ENCODE measurements around the gene ABCG2.
"Not testable (repeated sequence)": the region's sequence is repeated elsewhere in the genome, so short reads cannot be mapped to it uniquely, and the experiment has no call there.

Gene ABCG2

DNA sequence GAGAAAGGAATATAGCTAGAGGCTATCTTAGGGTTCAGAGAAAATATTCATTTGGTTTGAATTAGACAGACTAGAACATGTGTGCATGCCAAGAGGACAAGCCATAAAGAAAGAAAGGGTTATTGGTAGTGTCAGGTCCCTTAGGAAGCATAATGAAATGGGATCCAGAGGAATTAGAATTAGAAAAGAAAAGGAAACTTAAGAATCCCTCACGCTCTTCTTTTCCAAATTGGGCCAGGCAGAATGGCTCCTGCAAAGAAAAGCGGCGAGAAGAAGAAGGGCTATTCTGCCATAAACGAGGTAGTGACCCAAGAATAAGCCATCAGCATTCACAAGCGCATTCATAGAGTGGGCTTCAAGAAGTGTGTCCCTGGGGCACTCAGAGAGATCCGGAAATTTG lies 4.9 kb upstream of the ABCG2 start:
- no peak for DNase-seq

DNA sequence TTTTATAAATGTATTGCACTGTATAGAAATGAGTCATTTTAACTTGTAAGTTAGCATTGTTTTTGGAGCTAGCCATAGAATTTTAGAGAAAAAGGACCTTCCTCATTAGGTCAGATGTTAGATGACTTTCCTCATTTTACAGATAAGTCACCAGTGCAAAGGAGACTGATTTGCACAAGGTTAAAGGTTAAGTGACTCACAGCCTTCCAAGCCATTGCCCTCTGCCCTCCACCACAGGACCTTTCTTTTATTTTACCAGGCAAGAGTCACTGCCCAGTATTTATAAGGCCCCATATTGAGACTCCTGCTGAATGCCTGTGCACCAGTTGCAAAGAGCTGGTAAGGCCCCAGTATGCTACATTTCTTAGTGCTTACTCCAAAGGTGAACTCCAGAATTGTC lies 4.2 kb upstream of the ABCG2 start:
- DNase-seq, result no peak

DNA sequence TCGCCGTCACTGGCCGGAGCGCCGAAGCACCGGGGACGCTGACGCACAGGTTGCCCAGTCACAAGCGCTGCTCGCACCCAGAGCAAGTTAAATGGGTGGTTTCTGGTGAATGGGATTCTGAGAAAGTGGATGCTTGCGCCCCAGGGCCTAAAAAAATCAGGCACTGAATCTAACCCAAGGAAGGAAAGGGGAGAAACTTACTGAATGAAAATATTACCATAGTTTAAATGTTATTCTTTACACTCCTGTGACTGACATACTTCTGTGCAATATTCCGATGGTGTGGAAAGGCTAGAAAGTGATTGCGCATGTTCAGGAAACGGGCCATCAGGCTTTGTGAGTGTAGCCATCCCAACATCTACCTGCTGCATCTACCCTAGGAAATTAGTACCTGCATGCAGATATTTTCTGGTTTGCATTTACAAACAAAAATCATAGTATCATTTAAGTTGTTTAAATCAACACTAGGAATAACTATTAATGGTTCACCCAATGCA lies 838 bp upstream of the ABCG2 start:
- no peak for DNase-seq

DNA sequence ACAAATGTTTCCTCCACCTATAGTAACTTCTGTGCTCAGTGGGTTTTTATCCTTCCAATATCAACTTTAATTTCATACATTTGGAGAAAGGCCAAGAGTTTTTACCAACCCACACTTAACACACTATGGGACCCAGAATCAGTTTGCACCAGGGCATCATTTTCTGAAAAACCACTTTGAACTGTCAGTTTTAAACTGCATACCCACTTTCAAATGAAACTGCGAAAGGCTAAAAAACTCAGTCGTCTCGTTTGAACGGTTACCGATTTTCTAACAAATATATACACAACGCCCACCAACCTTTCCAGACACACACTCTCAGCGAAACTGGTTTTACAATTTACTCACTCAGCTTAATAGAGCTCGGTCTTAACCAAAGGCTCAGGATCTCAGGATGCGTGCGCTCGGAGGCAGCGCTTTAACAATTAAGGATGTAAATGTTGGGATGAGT lies 376 bp downstream of the ABCG2 start:
- DNase-seq, result no peak

DNA sequence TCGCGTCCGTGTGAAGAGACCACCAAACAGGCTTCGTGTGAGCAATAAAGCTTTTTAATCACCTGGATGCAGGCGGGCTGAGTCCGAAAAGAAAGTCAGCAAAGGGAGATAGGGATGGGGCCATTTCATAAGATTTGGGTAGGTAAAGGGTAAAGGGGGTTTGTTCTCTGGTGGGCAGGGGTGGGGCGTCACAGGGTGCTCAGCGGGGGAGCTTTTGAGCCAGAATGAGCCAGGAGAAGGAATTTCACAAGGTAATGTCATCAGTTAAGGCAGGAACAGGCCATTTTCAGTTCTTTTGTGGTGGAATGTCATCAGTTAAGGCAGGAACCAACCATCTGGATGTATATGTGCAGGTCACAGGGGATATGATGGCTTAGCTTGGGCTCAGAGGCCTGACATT lies 6.1 kb downstream of the ABCG2 start:
- not testable (repeated sequence) for DNase-seq

DNA sequence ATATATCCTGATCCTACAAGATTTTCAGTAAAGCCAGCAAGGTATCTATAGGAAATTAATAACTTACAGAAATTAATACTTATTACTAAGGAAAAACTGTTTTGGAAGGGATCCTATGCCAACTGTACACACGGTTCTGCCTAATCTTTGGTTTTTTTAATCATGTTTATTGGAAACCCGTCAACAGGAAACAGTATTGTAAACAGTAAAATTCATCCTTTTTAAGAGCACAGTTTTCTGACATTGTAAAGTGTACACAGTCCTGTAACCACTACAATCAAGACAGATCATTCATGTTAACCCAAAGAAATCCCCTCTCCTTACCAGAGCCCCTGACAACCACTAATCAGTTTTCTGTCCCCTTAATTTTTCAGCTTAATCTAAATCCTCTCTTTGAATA lies 9.9 kb downstream of the ABCG2 start:
- DNase-seq, result no peak

- DNase-seq, result no peak
These were observed 10.6 kb downstream of the ABCG2 start for GRCh38 chr4:88147799-88148217.

DNA sequence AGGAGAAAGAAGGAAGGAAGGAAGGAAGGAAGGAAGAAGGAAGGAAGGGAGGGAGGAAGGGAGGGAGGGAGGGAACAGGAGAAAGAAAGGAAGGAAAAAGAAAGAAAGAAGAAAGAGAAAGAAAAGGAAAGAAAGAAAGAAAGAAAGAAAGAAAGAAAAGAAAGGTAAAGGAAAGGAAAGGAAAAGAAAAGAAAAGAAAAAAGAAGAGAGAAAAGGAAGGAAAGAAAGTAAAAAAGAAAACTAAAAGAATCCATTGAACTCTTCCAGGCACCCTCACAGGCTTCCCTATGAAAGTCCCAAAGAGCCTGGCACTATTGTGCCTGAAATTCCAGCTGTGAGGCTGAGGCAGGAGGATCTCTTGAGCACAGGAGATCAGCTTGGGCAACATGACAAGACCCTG lies 11.5 kb downstream of the ABCG2 start:
- no peak for DNase-seq

DNA sequence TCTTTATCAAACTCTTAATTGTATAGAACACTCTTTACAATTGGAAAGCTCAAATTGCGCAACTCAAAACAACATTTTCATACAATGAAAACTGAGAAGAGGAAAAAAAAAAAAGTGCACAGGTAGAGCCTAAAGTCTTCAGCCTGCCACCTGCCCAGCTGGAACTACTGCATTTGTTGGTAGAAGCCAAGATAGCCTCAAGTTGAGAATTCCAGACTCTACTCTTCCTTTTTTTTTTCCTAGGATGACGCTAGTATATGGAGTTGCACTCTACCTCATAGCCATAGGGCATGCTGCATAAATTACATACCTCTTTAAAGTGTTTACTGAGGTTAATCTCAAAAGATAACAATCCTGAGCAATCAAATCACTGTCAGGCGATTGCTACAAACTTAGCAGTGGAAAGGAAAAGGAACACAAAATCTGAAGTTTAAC lies 13.6 kb downstream of the ABCG2 start:
- no peak for DNase-seq

- no peak for DNase-seq
These were observed 14.4 kb downstream of the ABCG2 start for GRCh38 chr4:88144048-88144447.

DNA sequence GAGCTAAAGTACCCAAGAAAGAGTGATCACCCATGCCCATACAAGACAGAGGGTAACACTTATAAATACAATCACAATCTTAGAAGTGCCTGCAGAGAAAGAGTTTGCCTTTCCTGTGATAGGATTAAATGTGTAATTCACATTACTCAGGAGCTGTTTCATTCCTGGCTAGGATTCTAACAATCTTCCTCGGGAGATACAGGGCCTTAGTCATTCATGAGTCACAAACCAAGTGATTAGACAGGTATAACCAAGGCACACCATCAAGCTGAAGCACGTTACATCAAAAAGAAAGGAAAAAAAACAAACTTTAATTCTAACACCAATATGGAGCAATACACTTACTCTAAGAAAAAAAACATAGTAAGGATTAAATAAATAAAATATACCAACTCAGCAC lies 14.9 kb downstream of the ABCG2 start:
- DNase-seq, result no peak

DNA sequence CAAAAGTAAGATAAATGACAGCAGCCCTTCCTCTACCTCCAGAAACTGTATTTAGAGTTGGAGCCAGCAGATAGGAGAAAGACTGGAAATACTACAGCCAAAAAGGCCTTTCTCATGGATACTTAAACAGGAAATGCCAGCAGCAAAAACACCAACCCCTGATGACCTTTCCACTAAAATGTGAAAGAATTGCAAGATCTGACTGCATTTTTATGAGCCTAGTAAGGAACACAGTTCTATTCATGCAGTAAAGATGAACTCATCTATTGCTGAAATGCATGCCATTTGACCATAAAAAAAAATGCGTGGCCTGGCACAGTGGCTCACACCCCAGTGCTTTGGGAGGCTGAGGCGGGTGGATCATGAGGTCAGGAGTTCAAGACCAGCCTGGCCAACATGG lies 19.9 kb downstream of the ABCG2 start:
- no peak for DNase-seq

DNA sequence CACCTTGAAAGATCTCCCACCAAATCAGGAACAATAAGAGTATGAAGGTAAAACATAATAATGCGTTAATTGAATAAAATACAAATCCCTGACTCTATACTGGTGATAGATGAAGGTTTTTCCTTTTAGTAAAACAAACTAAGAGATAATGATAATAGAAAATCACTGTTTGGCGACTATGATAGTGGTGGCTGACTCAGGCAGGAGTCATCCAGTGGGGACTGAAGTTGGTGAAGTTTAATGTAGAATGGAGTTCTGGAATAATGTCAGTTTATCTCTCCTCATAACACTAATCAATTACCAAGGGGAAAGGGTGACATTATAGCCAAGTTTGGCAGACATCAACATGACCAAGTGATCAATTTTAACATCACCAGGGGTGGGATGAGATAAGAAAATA lies 21.3 kb downstream of the ABCG2 start:
- no peak for DNase-seq

- DNase-seq, result no peak
These were observed 22.2 kb downstream of the ABCG2 start for GRCh38 chr4:88136249-88136648.

GRCh38 chr4:88135356-88135663 lies 23.1 kb downstream of the ABCG2 start:
- no peak for DNase-seq

- DNase-seq, result no peak
These were observed 23.7 kb downstream of the ABCG2 start for GRCh38 chr4:88134536-88135355.

DNA sequence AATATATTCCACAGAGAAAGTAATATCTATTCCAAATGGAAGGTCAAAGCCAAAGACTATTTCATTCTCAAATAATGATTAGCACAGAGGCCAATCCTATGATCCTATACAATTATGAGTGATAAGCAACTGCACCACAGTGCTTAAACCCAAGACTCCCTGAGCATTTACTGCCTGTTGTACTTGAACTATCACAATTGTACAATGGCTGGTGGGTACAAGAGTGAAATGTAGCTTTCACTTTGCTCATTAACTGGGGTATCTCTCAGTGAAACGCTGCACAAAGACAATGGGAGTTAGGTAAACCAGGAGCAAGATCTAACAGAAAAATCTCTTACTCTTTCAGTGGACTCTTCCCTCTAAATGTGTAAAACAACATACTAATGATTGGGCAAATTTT lies 24.3 kb downstream of the ABCG2 start:
- no peak for DNase-seq

DNA sequence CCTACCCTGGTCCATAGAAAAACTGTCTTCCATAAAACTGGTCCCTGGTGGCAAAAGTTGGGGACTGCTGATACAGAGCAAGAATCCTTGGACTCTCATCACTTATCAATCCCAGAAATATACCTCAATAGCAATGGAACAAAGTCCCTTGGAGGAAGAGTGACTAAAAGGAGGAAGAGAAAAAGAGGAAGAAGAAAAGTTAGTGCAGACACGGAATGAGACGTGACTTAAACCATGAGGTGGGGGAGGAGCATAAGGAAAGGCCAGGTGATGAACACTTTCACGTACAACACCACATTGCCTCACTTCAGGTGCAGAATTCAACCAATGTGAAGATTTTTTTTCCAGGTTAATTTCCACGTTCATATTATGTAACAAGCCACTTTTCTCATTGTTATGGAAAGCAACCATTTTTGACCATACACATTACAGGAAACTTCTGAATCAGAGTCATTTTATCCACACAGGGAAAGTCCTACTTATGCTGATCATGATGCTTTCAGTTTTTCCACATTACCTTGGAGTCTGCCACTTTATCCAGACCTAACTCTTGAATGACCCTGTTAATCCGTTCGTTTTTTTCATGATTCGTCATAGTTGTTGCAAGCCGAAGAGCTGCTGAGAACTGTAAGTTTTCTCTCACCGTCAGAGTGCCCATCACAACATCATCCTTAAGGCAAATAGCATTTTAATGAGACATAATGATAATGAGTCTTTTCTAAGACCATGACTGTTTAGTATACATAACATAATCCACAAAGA lies 27.7 kb downstream of the ABCG2 start:
- DNase-seq, result no peak

- DNase-seq, result no peak
These were observed 28.4 kb downstream of the ABCG2 start for GRCh38 chr4:88130003-88130402.

- not testable (repeated sequence) for DNase-seq
These were observed 36.2 kb downstream of the ABCG2 start for GRCh38 chr4:88122260-88122659.

DNA sequence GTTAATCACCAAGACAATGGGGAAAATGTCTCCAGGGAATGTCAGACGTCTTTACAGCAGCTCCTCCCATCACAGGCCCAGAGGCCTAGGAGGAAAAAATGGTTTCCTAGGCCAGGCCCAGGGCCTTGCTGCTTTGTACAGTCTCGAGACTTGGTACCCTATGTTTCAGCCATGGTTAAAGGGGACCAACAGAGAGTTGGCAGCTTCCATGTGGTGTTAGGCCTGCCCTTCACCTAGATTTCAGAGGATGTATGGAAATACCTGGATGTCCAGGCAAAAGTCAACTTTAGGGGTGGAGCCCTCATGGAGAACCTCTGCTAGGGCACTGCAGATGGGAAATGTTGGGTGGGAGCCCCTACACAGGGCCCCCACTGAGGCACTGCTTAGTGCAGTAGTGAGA lies 38.5 kb downstream of the ABCG2 start:
- no peak for DNase-seq

GRCh38 chr4:88115587-88115986 lies 42.9 kb downstream of the ABCG2 start:
- DNase-seq, result no peak

- DNase-seq, result no peak
These were observed 45.6 kb downstream of the ABCG2 start for GRCh38 chr4:88112856-88113255.

GRCh38 chr4:88110826-88111225 lies 47.6 kb downstream of the ABCG2 start:
- DNase-seq, result no peak

All from KG1 (cell line).